Frontal cortex (tissue), 4 donors: ENCODE results near the gene PDLIM5. TPM values are rescaled to one million over a fixed set of nuclear protein-coding genes. Genes with fewer than 3 reads are reported as not detected.
"Not testable (repeated sequence)": the region's sequence is repeated elsewhere in the genome, so short reads cannot be mapped to it uniquely, and the experiment has no call there.

Experiments
- DNase-seq, 2 donors: peaks; one replicate each; pipeline ENCODE4 v3.0.0; 2012; ENCODE audit warnings: low spot score in 2 of 2
- FAIRE-seq: peaks from 2 replicates; lab custom pipeline; 2012; peaks lifted over from hg19 to GRCh38; lab: Jason Lieb, UNC
- total RNA-seq: library from RNA; depleted of rRNA; stranded (reverse); fragments of >200 nt; gene quantifications from one replicate; pipeline ENCODE4 v1.2.3, GENCODE V29; 2014
- donor health status: control.
- donor health status: control.
- donor health status: control.

The PDLIM5 gene
- total RNA-seq, 1 donor from 2014 or later: 20.0 TPM

GRCh38 chr4:94457692-94458106 lies 6.0 kb downstream of the PDLIM5 start:
- DNase-seq (no peak), FAIRE-seq (no peak)

- no peak for FAIRE-seq
- no peak for DNase-seq
These were observed 6.9 kb downstream of the PDLIM5 start for GRCh38 chr4:94458682-94459081.

- FAIRE-seq (no peak), DNase-seq (no peak)
These were observed 7.9 kb downstream of the PDLIM5 start for GRCh38 chr4:94459462-94460161.

- FAIRE-seq: no peak
These were observed 9.8 kb downstream of the PDLIM5 start for GRCh38 chr4:94461506-94461905.

GRCh38 chr4:94462572-94462971 lies 10.8 kb downstream of the PDLIM5 start:
- DNase-seq (no peak), FAIRE-seq (no peak)

More at GRCh38 chr4:94461506-94461905, 9.8 kb downstream of the PDLIM5 start:
- DNase-seq: no peak

- no peak for DNase-seq
- FAIRE-seq: no peak
These were observed 12.0 kb downstream of the PDLIM5 start for GRCh38 chr4:94463771-94464170.

- FAIRE-seq: no peak
- no peak for DNase-seq
These were observed 14.6 kb downstream of the PDLIM5 start for GRCh38 chr4:94466371-94466770.

- no peak for FAIRE-seq
- DNase-seq: no peak
These were observed 15.2 kb downstream of the PDLIM5 start for GRCh38 chr4:94466923-94467322.

- DNase-seq (no peak), FAIRE-seq (no peak)
These were observed 16.5 kb downstream of the PDLIM5 start for GRCh38 chr4:94468093-94468769.

- FAIRE-seq (no peak), DNase-seq (no peak)
These were observed 17.6 kb downstream of the PDLIM5 start for GRCh38 chr4:94469221-94469784.

GRCh38 chr4:94470132-94470531 lies 18.4 kb downstream of the PDLIM5 start:
- no peak for FAIRE-seq

GRCh38 chr4:94470782-94471181 lies 19.0 kb downstream of the PDLIM5 start:
- not testable (repeated sequence) for FAIRE-seq, DNase-seq

More at GRCh38 chr4:94470132-94470531, 18.4 kb downstream of the PDLIM5 start:
- no peak for DNase-seq

GRCh38 chr4:94472056-94472826 lies 20.5 kb downstream of the PDLIM5 start:
- no peak for FAIRE-seq
- no peak for DNase-seq

GRCh38 chr4:94475050-94475449 lies 23.3 kb downstream of the PDLIM5 start:
- FAIRE-seq (no peak), DNase-seq (no peak)

- FAIRE-seq (no peak), DNase-seq (no peak)
These were observed 24.1 kb downstream of the PDLIM5 start for GRCh38 chr4:94475794-94476193.

- FAIRE-seq: no peak
- DNase-seq: no peak
These were observed 25.5 kb downstream of the PDLIM5 start for GRCh38 chr4:94477227-94477626.

- not testable (repeated sequence) for DNase-seq, FAIRE-seq
These were observed 27.1 kb downstream of the PDLIM5 start for GRCh38 chr4:94478805-94479204.

- DNase-seq (no peak), FAIRE-seq (no peak)
These were observed 27.8 kb downstream of the PDLIM5 start for GRCh38 chr4:94479358-94480141.

GRCh38 chr4:94480362-94480951 lies 28.7 kb downstream of the PDLIM5 start:
- no peak for DNase-seq
- FAIRE-seq: no peak
